Panc1 (cell line): ENCODE data around the gene LRP1B. TPM values are rescaled to one million over a fixed set of nuclear protein-coding genes. Genes with fewer than 3 reads are reported as not detected.

Source experiments
- ATAC-seq: fragments of 200-7000 bp; cut with Tn5 transposase; 2 replicates; pipeline ENCODE4 v1.9.1; 2020; ENCODE audit warnings: mild to moderate bottlenecking, moderate library complexity
- BruUV-seq: library from RNA; stranded (reverse); fragments of 400-500 nt; replicated peaks from 2 replicates; lab custom pipeline; 2021; lab: Mats Ljungman, UMichigan
- CTCF ChIA-PET: fragments of 300-600 bp; sonication (Branson Sonifier 250); formaldehyde crosslinking; loops from one replicate; lab custom pipeline; 2022; ENCODE audit warnings: antibody characterized with exemption; lab: Charles Lee
- POLR2A ChIA-PET: fragments of 300-600 bp; sonication (Branson Sonifier 250); formaldehyde crosslinking; loops from one replicate; lab custom pipeline; 2022; ENCODE audit warnings: antibody characterized with exemption; lab: Charles Lee
- DNase-seq: peaks from one replicate; pipeline ENCODE4 v3.0.0-alpha.2; 2010; ENCODE audit warnings: low read depth, low spot score
- H3K27ac ChIP-seq: 2 replicates; pipeline ENCODE4 v1.5.1; 2011; ENCODE audit warnings: mild to moderate bottlenecking, low read length, inconsistent platforms
- H3K27me3 ChIP-seq: fragments of 200-500 bp; sonication (Bioruptor generic); 2 replicates; pipeline ENCODE4 v1.6.0; 2014; ENCODE audit warnings: low read length, inconsistent platforms; ENCODE audit not compliant: control insufficient read depth, insufficient read depth
- H3K36me3 ChIP-seq: fragments of 200-500 bp; sonication (Bioruptor generic); 2 replicates; pipeline ENCODE4 v1.5.1; 2014; ENCODE audit warnings: inconsistent platforms, mild to moderate bottlenecking, low read length, moderate library complexity; ENCODE audit not compliant: control insufficient read depth, insufficient read depth
- H3K4me1 ChIP-seq: 2 replicates; pipeline ENCODE4 v1.5.1; 2011; ENCODE audit warnings: inconsistent platforms, mild to moderate bottlenecking, low read length, moderate library complexity; ENCODE audit not compliant: control insufficient read depth, insufficient read depth
- H3K4me3 ChIP-seq, 2 experiments: 2 replicates each; pipeline ENCODE4 v1.5.1; 2011 to 2012; ENCODE audit warnings: low read depth in 2 of 2, low read length in 2 of 2, mild to moderate bottlenecking in 2 of 2, inconsistent platforms in 1 of 2, moderate library complexity in 1 of 2
- H3K9me3 ChIP-seq: fragments of 200-500 bp; sonication (Bioruptor generic); 2 replicates; pipeline ENCODE4 v1.5.1; 2014; ENCODE audit warnings: low read depth, mild to moderate bottlenecking, inconsistent platforms, low read length, moderate library complexity; ENCODE audit not compliant: control insufficient read depth, insufficient read depth
- CTCF ChIP-seq: fragments of 450-650 bp; IDR thresholded peaks from 2 replicates; pipeline ENCODE4 v1.5.1; 2017; ENCODE audit warnings: mild to moderate bottlenecking
- POLR2AphosphoS5 ChIP-seq: IDR thresholded peaks from 2 replicates; pipeline ENCODE4 v1.6.1; 2012; ENCODE audit warnings: mild to moderate bottlenecking, low read depth, low read length, moderate library complexity
- REST ChIP-seq, 2 experiments: IDR thresholded peaks; 2 replicates each; pipeline ENCODE4 v1.6.1; 2011 to 2012; ENCODE audit warnings: low read depth in 2 of 2, control low read depth in 1 of 2, low read length in 1 of 2, mild to moderate bottlenecking in 1 of 2, moderate library complexity in 1 of 2; ENCODE audit not compliant: insufficient read depth in 1 of 2
- SIN3A ChIP-seq: IDR thresholded peaks from 2 replicates; pipeline ENCODE4 v1.6.1; 2012; ENCODE audit warnings: low read depth, mild to moderate bottlenecking, low read length, moderate library complexity, borderline replicate concordance; ENCODE audit not compliant: insufficient read depth
- TCF7L2 ChIP-seq: IDR thresholded peaks from 2 replicates; pipeline ENCODE4 v1.6.1; 2011; ENCODE audit warnings: mild to moderate bottlenecking, low read depth, low read length, inconsistent platforms
- in situ Hi-C: cut with HindIII; loops from 2 replicates; pipeline ENCODE4 v1.10.0; 2016; ENCODE audit warnings: low sequenced_read_pairs, low pct_unique_long_range_greater_than_20kb
- intact Hi-C: fragments of 100-400 bp; cut with micrococcal nuclease; formaldehyde crosslinking; loops from one replicate; pipeline ENCODE4 v1.10.0; 2022; ENCODE audit not compliant: unreplicated experiment
- total RNA-seq: library from RNA; stranded (reverse); gene quantifications from one replicate; pipeline ENCODE4 v1.2.1, GENCODE V29; 2021; ENCODE audit not compliant: unreplicated experiment

LRP1B gene
- total RNA-seq, 1 experiment from 2014 or later, result 0.54 TPM

- no peaks in the 10 kb centered on the region for H3K36me3 ChIP-seq
- H3K4me1 ChIP-seq, result no peaks in the 10 kb centered on the region
- no peak for TF ChIP-seq REST (IDR thresholded peaks at IDR 0.05; ENCODE audit: insufficient read depth in 1 of 2, low read depth in 2 of 2, low read length in 1 of 2)
- TF ChIP-seq CTCF, result no peak
- no peak for TF ChIP-seq TCF7L2
- TF ChIP-seq SIN3A, result no peak
- TF ChIP-seq POLR2AphosphoS5, result no peak
- no peak for ATAC-seq
- H3K27ac ChIP-seq, result no peak overlapping the region
- intact Hi-C loops (no loop called here), in situ Hi-C loops (no loop called here)
- H3K27me3 ChIP-seq, result no peaks in the 10 kb centered on the region
- H3K9me3 ChIP-seq, result no peaks in the 10 kb centered on the region
- no peak overlapping the region for H3K4me3 ChIP-seq
- DNase-seq, result no peak
- BruUV-seq, result no TSS peak
- ChIA-PET POLR2A (no interaction called here), CTCF (no interaction called here)
Observed at GRCh38 chr2:140577453-140577852, 1553.4 kb downstream of the LRP1B start.

GRCh38 chr2:140567734-140568133 is 1563.1 kb downstream of the LRP1B start:
- POLR2A ChIA-PET, result no interaction called here
- H3K36me3 ChIP-seq, result no peaks in the 10 kb centered on the region
- no peak for TF ChIP-seq SIN3A
- TF ChIP-seq CTCF, result no peak
- no peak for TF ChIP-seq TCF7L2
- TF ChIP-seq POLR2AphosphoS5, result no peak
- TF ChIP-seq REST (IDR thresholded peaks at IDR 0.05; ENCODE audit: insufficient read depth in 1 of 2, low read depth in 2 of 2, low read length in 1 of 2), result no peak
- intact Hi-C loops, result no loop called here
- in situ Hi-C loops, result no loop called here
- ATAC-seq (no peak), DNase-seq (no peak)
- no TSS peak for BruUV-seq
- H3K4me3 ChIP-seq, result no peak overlapping the region
- no peaks in the 10 kb centered on the region for H3K27me3 ChIP-seq
- H3K4me1 ChIP-seq, result no peaks in the 10 kb centered on the region
- H3K9me3 ChIP-seq, result no peaks in the 10 kb centered on the region
- no peak overlapping the region for H3K27ac ChIP-seq
- CTCF ChIA-PET, result no interaction called here
